NCI-H2107 treated with DMSO at 0.1 percent for 48 hours (cell line): ENCODE data around the gene SFSWAP.
"Not testable (repeated sequence)": the region's sequence is repeated elsewhere in the genome, so short reads cannot be mapped to it uniquely, and the experiment has no call there.

Experiments
- DNase-seq: peaks from one replicate; lab custom pipeline; 2025; ENCODE audit not compliant: unreplicated experiment; lab: John Stamatoyannopoulos, UW

The SFSWAP gene

GRCh38 chr12:131701705-131702572 is 9.0 kb upstream of the SFSWAP start:
- no peak for DNase-seq

- DNase-seq = no peak
Observed at GRCh38 chr12:131702573-131702877, 8.4 kb upstream of the SFSWAP start.

GRCh38 chr12:131703161-131703560 is 7.7 kb upstream of the SFSWAP start:
- no peak for DNase-seq

- DNase-seq = no peak
Observed at GRCh38 chr12:131704509-131704908, 6.4 kb upstream of the SFSWAP start.

GRCh38 chr12:131706709-131707108 is 4.2 kb upstream of the SFSWAP start:
- DNase-seq = not testable (repeated sequence)

- DNase-seq = no peak
Observed at GRCh38 chr12:131709226-131709625, 1.7 kb upstream of the SFSWAP start.

- no peak for DNase-seq
Observed at GRCh38 chr12:131711551-131712205, 788 bp downstream of the SFSWAP start.

- DNase-seq = no peak
Observed at GRCh38 chr12:131713349-131713748, 2.5 kb downstream of the SFSWAP start.

- no peak for DNase-seq
Observed at GRCh38 chr12:131714759-131715158, 3.9 kb downstream of the SFSWAP start.

GRCh38 chr12:131716282-131716681 is 5.4 kb downstream of the SFSWAP start:
- no peak for DNase-seq

GRCh38 chr12:131720241-131720640 is 9.4 kb downstream of the SFSWAP start:
- no peak for DNase-seq

- no peak for DNase-seq
Observed at GRCh38 chr12:131720921-131721320, 10.0 kb downstream of the SFSWAP start.

GRCh38 chr12:131721548-131721947 is 10.7 kb downstream of the SFSWAP start:
- DNase-seq = no peak

- DNase-seq = no peak
Observed at GRCh38 chr12:131723532-131723931, 12.6 kb downstream of the SFSWAP start.

GRCh38 chr12:131724534-131724933 is 13.6 kb downstream of the SFSWAP start:
- no peak for DNase-seq

- no peak for DNase-seq
Observed at GRCh38 chr12:131725503-131725902, 14.6 kb downstream of the SFSWAP start.

- DNase-seq = no peak
Observed at GRCh38 chr12:131728720-131729119, 17.8 kb downstream of the SFSWAP start.

GRCh38 chr12:131729254-131729955 is 18.5 kb downstream of the SFSWAP start:
- no peak for DNase-seq

- no peak for DNase-seq
Observed at GRCh38 chr12:131732996-131733615, 22.2 kb downstream of the SFSWAP start.

GRCh38 chr12:131733874-131734273 is 23.0 kb downstream of the SFSWAP start:
- no peak for DNase-seq

- DNase-seq = no peak
Observed at GRCh38 chr12:131734336-131735152, 23.7 kb downstream of the SFSWAP start.
